GM18502 (cell line): ENCODE measurements around the gene RTN4RL2.

ENCODE experiments used
- ATAC-seq: cut with Tn5 transposase; IDR thresholded peaks from one replicate; pipeline ENCODE4 v1.9.1; 2021; ENCODE audit warnings: mild to moderate bottlenecking; ENCODE audit not compliant: unreplicated experiment, poor library complexity

The RTN4RL2 gene

DNA sequence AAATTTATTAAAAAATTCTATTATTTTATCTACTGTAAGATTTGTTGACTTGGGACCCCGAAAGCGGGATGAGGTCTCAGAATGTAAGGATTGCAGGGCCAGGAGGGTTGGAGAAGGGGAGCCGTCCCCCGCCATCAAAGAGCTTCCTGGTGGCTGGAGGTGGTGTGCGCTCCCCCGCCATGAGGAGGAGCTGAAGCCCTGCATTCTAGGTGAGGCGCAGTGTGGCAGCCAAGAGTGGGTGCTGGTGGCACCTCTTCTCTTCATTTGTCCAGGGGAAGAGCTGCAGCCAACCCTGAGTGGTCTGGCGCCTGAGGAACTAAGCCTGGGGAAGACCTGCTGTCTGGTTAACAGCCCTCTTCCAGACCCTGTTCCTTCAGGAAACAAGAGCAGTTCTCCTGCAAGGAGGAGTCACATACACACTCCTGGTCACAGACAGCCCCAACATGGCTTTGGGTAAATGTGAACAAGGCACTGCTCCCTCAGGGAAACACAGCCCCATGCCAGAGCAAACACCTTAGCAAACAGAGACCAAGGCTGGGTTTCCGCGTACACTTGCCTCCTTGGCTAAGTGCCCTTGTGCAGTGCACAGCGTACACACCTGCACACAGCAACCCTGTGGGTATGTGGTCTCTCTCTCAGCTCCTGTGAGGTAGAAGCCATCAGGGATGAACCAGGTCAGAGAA lies 17.3 kb downstream of the RTN4RL2 start:
- no peak for ATAC-seq

DNA sequence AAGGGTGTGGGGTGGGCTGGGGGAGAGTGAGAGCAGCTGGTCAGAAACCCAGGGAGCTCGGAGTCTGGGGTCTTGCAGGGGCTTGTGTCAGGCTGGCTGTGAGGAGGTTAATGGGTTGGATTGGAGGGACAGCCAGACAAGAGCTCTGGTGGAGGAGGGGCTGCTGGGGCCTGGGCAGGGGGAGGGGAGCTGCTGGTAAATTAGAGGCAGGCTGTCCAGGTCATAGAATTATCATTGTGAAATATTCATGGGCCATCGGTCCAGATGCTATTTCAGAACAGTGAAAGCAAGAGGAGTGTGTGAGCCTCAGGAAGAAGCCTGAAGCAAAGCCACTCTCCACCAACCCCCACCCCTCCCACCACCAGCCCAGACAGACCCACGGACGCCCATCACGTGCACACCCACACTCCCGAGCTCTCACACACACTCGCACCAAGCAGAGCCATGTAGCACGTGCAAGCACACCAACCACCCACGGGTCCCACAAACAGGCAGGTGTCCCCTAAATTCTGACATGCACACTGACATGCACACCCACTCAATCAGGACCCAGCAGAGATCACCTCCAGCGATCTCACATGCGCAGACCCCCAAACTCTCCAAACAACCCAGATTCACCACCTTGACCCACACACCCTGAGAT lies 18.8 kb downstream of the RTN4RL2 start:
- no peak for ATAC-seq

DNA sequence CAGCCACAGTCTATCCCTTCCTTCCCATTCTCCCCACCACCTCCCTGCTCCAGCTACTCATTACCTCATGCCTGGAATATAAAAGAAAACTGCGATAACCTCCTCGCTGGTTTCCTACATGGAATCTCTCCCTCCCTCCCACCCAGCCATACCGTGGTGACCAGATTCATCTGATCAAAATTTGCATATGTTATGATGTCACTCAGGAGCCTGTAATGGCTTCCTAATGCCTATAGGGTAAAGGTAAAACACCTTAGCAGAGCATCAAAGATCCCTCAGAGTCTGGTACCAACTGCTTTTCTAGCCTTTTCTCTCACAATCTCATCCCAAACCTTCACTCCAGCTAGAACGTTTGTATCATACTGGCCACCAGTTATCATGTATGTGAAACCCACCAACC lies 19.6 kb downstream of the RTN4RL2 start:
- no peak for ATAC-seq

DNA sequence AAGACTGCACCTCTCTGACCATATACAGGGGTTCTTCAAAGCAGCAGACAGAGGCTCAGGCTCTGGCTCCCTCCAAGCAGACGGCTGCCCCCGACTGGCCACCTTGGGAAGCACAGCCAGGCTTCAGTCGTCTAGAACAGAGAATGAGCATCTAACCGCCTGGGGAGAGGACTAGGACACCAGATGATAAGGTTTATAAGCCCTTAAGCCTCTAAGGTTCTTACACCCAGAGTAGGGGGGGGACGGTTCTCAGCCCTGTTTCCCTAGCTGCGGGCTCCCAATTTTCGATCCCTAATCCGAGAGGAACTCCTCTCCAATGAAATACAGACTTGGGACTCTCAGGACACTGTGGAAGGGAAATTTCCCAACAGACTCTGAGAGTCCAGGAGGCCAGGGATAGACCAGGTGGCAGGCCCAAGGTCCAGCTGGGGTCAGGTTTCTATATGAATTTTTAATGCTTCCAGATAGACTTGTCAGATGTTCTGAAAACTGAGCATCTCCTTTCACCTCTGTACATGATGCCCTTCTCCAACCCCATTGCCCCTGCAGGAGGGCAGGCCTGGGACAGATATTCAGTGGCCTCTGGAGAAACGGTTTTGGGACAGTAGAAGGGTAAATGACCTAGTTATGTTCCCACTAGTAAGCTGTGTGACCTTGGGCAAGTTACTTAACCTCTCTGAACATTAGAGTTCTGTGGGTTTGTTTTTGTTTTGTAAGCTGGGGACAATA lies 20.2 kb downstream of the RTN4RL2 start:
- ATAC-seq: peak; percentile 30

DNA sequence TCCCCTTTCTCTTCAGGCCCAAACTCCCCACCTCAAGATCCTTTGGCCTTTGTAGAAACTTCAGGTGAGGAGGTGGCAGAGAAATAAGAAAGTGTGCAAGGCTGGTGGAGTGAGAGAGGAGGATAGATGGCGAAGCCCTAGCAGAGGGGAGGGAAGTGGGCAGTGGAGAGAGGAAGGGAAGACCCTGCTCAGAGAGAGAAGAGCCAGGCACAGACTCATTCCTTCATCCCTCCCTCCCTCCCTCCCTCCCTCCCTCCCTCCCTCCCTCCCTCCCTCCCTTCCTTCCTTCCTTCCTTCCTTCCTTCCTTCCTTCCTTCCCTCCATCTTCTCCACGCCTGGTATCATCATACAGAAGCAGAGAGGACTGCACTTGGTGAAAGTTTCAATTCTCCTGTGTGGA lies 21.0 kb downstream of the RTN4RL2 start:
- ATAC-seq: no peak

DNA sequence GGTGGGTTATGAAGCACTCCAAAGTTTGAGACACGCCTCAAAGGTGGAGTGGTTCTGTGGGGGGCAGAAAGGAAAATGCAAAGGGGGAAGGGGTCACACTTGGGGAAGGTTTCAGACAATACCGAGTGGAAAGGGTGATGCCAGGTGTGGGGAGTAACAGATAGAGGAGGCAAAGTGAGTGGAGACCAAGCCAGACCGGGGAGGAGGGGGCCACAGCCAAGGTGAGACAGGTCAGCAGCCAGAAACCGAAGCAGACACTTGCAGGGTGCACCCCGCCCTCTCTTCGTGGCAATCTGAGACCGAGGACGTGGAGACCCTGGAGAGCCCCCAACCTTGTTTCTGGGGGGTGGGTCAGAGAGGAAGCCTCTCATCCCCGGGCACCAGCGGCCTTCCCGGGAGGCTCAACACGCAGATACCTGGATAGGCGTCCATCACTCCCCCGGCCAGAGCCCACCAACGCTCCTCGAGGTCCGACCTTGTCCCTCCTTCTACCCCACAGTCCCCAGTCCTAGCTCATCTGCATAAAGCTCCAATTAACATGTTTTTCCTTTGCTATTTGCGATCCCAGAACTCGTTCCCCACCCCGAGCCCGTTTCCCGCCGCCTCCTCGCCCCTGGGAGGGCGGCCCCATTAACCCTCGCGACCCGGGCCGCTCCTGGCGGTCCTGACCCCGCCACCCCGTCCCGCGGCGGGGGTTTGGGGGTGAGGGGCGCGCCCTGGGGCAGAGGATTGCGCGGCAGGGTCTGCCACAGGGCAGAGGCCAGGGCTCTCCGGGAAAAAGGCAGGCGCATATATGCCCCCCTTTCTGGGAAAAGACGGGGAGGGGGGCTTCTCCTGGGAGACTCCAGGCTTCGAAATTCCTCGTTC lies 21.8 kb downstream of the RTN4RL2 start:
- no peak for ATAC-seq

DNA sequence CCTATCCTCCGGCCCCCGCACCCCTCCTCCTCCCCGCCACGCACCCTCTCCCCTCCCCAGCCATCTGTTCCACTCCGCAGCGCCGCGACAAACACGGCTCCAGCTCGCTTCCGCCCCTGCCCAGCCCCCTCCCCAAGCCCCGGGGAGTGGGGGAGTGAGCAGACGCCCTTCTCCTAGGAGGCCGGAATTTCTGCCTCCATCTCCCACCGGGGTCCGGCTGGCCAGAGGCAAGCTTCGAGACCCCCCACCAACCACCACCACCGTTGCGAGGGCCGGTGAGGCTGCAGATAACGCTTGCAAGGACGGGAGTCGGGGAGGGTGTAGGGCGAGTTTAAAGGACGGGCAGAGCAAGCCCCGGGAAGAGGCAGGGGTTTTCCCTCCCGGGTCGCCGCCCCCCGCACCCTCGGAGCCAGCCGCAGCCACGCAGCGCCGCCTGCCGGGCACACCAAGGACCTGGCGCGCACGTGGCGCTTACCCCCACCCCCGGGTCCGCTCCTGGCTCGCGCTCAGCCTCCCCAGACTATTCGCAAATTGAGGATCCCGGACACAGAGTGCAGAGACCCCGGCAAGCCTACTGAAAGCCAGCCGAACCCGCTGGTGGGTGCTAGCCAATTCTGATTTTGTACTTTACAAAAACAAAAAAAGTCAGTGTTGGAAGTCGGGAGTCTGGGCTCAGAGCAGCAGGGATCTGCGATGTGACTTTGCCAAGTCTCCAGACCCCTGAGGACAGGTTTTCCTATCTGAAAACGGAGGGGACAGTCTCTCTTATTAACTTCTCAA lies 22.6 kb downstream of the RTN4RL2 start:
- peak; percentile 55 for ATAC-seq

DNA sequence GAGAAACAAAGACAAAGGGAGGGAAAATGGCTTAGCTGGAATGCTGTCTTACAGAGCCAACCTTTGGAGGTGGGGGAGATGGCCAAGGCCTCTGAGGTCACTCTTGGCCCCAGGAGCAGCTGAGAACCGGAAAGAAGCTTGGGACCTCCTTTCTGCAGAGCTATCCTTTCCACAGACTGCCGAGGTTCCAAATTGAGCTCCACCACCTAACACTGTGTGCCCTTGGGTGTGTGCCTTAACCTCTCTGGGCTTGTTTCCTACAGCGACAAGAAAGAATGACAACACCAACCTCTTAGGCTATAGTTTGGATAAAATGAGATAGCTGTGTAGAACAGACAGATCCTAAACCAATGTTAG lies 23.2 kb downstream of the RTN4RL2 start:
- ATAC-seq: no peak

DNA sequence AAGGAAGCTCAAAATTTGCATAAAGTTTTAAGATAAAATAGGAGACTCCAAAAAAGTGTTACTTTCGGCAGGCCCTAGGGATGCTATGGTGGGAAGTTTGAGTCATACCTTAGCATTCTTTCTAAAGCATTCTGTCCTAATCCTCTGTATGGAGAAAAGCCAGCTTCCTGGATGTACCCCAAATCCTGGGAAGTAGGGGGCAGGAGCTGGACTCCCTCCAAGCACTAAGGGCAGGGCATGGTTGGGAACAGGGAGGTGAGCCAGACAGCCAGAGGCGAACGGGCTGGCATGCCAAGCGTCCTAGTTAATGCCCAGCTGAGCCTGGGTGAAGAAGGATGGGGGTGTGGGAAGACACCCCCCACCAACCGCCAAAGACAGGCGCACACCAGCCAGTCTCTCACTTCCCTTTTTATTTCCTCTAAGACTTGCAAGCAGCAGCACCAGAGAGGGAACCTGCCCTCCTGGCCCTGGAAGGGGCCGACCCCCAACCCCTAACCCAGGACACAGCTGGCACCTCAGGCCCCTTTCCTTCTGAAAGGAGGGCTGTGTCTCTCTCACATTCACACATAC lies 23.9 kb downstream of the RTN4RL2 start:
- peak; percentile 68 for ATAC-seq

DNA sequence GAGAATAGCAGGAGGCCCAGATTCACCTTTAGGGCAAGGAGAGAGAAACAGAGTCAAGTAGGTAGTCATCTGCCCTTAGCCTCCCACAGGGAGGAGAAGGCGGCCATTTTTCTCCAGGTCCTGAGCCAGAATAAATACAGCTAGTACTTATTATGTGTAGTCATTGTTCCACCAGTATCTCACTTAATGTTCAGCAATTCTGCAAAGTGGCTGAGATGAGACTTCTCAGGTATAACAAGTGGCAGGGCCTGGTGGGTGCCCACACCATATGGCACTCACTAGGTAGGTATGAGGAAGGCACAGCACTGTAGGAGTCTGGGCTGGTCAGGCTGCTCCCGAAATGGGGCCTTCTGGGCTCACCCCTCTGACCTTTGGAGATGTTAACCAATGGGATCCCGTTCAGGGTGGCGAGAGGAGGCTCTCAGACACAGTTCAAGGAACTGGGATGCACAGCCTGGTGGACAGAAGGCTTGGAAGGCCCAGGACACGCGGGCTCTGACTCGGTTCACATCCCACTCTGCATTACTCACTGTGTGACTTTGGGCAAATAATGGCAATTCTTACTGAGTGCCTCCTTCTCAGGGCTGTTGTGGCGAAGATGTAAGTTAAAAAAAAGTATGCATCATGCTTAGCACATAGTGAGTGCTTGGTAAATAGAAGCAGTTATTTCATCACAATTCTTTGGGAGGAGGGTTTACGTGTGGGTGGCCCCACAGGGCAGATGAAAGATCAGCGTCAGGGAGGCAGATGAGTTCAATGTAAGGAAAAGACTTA lies 25.1 kb downstream of the RTN4RL2 start:
- no peak for ATAC-seq

DNA sequence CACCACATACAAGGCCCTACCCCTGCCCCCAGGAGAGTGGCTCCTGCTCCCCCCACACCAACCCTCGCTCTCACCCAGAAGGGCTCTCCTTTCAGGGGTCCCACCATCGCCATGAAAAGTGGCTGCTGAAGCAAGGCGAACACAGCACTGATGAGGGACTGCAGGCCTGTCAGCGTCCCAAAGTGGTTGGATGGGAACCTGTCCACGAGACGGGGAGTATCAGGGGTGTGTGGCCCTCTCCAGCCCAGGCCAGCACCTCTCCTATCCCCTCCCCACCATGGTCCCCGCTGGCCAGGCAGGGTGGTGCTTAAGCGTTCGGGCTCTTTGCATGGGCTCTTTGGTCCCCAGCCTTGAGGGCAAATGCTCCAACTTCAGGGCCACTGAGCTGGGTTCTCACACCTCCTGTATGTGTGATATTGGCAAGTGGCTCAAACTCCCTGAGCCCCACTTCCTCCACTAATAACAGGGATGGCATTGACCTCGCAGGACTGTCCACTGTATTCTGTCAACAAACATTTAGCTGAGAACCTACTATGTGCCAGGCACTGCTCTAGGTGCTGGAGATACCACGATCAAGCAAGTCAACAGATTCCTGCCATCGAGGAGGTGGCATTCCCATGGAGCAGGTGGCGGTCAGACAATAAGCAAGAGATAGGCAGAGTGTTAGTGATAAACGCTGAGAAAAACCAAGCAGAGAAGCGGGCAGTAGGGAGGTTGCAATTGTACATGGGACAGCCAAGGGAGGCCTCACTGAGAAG lies 26.9 kb downstream of the RTN4RL2 start:
- ATAC-seq: no peak

DNA sequence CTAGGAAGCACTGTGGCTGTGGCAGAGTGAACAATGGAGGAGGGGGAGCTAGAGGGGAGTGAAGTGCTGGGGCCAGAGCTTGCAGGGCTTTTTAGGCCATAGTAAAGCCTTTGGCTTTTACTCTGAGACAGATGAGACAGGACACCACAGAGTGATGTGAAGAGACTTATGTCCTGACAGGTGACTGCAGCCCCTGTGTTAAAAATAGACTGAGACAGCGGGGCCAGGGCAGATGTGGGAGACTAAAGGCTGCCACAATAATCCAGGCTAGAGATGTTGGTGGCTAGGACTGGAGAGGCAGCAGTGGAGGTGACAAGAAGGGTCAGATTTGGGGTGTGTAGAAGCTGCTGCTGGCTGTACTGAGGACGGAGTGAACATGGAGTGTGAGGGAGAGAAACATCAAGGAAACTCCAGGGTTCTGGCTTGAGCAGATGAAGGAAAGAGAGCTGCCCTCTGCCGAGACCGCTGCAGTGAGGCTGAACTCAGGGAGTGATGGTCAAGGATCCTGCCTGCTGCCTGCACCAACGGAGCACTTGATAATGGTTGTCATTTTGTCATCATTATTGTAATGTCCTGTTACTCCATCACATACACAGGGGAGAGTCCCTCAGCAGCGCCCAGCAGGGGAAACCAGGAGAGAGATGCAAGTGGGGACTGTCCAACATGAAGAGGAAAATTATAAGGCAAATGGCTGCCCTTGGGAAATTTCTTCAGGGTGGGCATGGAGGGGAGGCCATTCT lies 27.8 kb downstream of the RTN4RL2 start:
- no peak for ATAC-seq

DNA sequence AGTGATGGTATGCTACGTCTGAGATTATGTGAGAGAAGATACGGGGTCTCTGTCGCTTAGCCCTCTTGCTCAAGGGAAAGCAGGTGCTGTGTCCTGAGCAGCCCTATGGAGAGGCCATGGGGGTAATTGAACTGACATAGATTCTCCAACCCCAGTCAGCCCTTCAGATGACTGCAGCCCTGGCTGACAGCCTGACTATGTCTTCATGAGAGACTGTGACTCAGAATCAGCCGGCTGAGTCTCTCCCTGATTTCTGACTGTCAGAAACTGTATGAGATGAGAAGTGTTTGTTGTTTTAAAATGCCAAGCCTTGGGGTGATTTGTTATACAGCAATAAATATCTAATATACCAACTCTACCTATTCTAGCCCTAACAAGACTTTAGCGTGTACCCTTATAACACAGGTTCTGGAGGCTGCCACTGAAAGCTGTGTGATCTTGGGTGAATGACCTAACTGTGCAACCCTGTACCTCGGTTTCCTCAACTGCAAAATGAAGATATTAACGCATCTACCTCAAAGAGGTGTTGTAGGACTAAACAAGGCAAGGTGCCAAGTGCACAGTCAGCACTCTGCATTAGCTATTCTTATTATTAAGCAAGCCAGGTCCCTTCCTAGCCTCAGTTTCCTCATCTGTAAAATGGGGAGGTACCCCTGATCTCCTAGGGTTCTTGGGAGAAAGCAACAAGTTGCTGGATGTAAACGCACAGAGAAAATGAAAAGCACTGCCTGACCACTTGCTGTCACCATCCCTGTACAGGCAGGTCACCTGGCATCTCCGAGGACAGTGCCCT lies 30.3 kb downstream of the RTN4RL2 start:
- ATAC-seq: no peak

DNA sequence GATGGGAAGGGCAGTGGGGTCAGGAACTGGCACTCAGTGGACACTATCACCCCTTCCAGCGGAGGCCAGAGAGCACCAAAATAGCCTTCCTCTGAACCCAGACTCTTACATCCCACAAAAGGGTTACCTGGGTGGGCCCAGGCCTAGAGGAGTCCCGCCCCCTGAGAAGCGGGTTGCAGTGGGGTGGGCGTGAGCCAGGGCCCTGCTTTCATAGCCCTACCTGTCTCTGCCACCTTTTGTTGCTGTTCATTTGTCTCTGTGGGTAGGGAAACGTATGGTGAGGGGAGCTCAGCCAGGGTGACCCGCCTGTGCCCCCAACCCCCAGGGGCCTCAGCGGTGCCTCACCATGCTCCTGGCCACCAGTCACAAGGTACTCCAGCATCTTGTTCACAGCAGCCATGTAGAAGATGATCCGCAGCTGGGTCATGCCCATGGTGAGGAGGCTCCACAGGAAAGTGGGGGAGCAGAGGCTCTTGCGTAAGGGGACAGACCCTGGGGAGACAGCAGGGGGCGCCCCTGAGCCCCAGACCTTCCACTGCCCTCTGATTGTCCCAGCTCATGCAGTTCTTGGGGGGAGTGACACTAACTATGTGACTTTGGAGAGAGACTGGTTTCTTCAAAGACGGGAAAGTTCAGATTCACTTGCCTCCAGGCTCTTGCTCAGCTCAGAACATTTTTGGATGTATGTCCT lies 31.2 kb downstream of the RTN4RL2 start:
- peak; percentile 46 for ATAC-seq

DNA sequence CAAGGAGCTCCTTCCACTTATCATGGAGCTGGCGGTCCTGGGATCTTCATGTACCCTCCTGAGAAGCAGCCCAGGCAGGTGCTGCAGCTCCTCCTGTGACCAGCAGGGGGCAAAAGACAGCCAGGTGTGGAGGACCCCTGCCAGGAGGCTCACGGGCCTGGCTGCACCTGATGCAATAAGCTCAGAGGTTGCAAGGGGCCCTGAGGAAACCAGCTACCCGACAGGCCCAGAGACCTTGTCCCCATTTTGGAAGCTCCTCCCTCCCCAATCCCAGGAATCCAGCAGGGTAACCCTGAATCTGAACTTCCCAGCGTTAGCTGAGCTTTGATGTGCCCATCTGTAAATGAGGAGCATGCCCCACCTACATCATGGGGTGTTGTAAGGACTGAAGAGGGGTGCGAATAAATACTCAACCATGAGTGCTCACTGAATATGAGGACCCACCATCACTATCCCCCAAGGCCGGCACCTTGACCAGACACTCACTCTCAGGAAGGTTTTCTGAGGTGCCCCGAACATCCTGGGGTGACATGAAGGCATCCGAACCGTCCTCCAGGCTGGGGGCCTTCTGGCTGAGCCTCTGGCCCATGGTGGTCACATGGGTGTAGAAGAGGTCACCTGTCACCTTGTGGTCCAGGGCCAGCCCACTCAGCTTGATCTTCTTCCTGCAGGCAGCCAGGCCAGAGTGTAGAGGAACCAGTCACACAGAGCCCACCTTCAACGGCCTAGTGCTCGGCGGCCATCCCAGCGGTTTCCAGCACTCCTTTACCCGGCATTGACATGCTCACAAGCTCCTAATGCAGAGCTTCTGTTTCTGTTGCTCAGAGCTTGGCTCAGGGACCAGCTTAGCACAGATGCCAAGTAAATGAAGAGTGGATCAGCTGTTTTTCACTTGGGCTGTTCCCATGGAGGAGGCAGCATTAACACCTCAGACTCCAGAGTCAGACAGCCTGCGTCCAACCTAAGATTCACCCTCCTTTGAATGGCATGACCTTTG lies 33.5 kb downstream of the RTN4RL2 start:
- peak; percentile 84 for ATAC-seq
